OCI-LY7 (cell line): ENCODE measurements around the gene TMEM223. TPM values are rescaled to one million over a fixed set of nuclear protein-coding genes. Genes with fewer than 3 reads are reported as not detected.

Source experiments
- BruUV-seq: library from RNA; stranded (reverse); fragments of 400-500 nt; replicated peaks from 2 replicates; lab custom pipeline; 2021; lab: Mats Ljungman, UMichigan
- CTCF ChIA-PET: fragments of 300-600 bp; sonication (Branson Sonifier 250); formaldehyde crosslinking; loops from one replicate; lab custom pipeline; 2022; ENCODE audit warnings: antibody characterized with exemption; ENCODE audit not compliant: unreplicated experiment; lab: Charles Lee
- POLR2A ChIA-PET: fragments of 300-600 bp; sonication (Branson Sonifier 250); formaldehyde crosslinking; loops from one replicate; lab custom pipeline; 2022; ENCODE audit warnings: antibody characterized with exemption; lab: Charles Lee
- DNase-seq: peaks from one replicate; pipeline ENCODE4 v3.0.0-alpha.2; 2015; ENCODE audit warnings: low spot score
- H2AFZ ChIP-seq: fragments of 200-600 bp; sonication (generic), shearing (Covaris generic); 2 replicates; pipeline ENCODE4 v1.6.1; 2014; ENCODE audit warnings: mild to moderate bottlenecking, antibody characterized with exemption, low read length, moderate library complexity
- H3K27ac ChIP-seq: fragments of 200-600 bp; sonication (generic); 2 replicates; pipeline ENCODE4 v1.5.1; 2014; ENCODE audit warnings: mixed run types, low read depth, mild to moderate bottlenecking, moderate library complexity, low read length, inconsistent platforms; ENCODE audit not compliant: poor library complexity, severe bottlenecking
- H3K36me3 ChIP-seq: fragments of 200-600 bp; sonication (generic); 2 replicates; pipeline ENCODE4 v1.6.1; 2014; ENCODE audit warnings: mild to moderate bottlenecking, antibody characterized with exemption, low read length, moderate library complexity, mixed read lengths; ENCODE audit not compliant: insufficient read depth
- H3K4me1 ChIP-seq: fragments of 200-600 bp; sonication (generic); 2 replicates; pipeline ENCODE4 v1.5.1; 2014; ENCODE audit warnings: mild to moderate bottlenecking, low read length; ENCODE audit not compliant: insufficient read depth, poor library complexity, severe bottlenecking
- H3K4me2 ChIP-seq: fragments of 200-600 bp; sonication (generic); 2 replicates; pipeline ENCODE4 v1.6.1; 2014; ENCODE audit warnings: mild to moderate bottlenecking, low read length
- H3K4me3 ChIP-seq: fragments of 200-600 bp; sonication (generic); 2 replicates; pipeline ENCODE4 v1.5.1; 2014; ENCODE audit warnings: mild to moderate bottlenecking, low read depth, low read length; ENCODE audit not compliant: poor library complexity, severe bottlenecking
- H3K79me2 ChIP-seq: fragments of 200-600 bp; sonication (generic); 2 replicates; pipeline ENCODE4 v1.6.1; 2016; ENCODE audit warnings: low read depth, mild to moderate bottlenecking, low read length, moderate library complexity, mixed read lengths; ENCODE audit not compliant: insufficient read depth
- H3K9me2 ChIP-seq: fragments of 200-600 bp; sonication (generic); 2 replicates; pipeline ENCODE4 v1.6.1; 2016; ENCODE audit warnings: mild to moderate bottlenecking, low read length, mixed read lengths; ENCODE audit not compliant: insufficient read depth
- H3K9me3 ChIP-seq: fragments of 200-600 bp; sonication (generic); 2 replicates; pipeline ENCODE4 v1.6.1; 2014; ENCODE audit warnings: mild to moderate bottlenecking, mixed run types, low read length, mixed read lengths
- H4K20me1 ChIP-seq: fragments of 200-600 bp; sonication (generic); 2 replicates; pipeline ENCODE4 v1.6.1; 2014; ENCODE audit warnings: mild to moderate bottlenecking, antibody characterized with exemption, low read length, moderate library complexity, mixed read lengths; ENCODE audit not compliant: insufficient read depth
- CTCF ChIP-seq: fragments of 200-600 bp; sonication (generic); conservative IDR thresholded peaks from 2 replicates; pipeline ENCODE4 v1.5.1; 2014; ENCODE audit warnings: mild to moderate bottlenecking, antibody characterized with exemption, low read length, moderate library complexity, mixed read lengths
- EZH2phosphoT487 ChIP-seq: fragments of 200-600 bp; sonication (generic); IDR thresholded peaks from 2 replicates; pipeline ENCODE4 v1.6.1; 2018; ENCODE audit warnings: low read depth, borderline replicate concordance, mild to moderate bottlenecking, mixed run types, antibody characterized with exemption, low read length, moderate library complexity, mixed read lengths
- intact Hi-C: fragments of 100-400 bp; cut with micrococcal nuclease; formaldehyde crosslinking; loops from one replicate; pipeline ENCODE4 v1.10.0; 2022; ENCODE audit not compliant: unreplicated experiment
- total RNA-seq, 2 experiments: library from RNA; depleted of rRNA in 1 of 2; stranded (reverse); fragments of >200 nt in 1 of 2; shearing (Covaris generic) in 1 of 2; gene quantifications; 2 replicates each; pipeline ENCODE4 v1.2.3, GENCODE V29; 2014 to 2022

TMEM223 gene
- total RNA-seq, 2 experiments from 2014 or later = 24.4 to 42.9 TPM

GRCh38 chr11:62839050-62839945, 47.5 kb upstream of the TMEM223 start, which contains the start of gene WDR74:
Gene WDR74 (minus strand): TSS chr11:62839590. CDS start chr11:62839570, 20 bp downstream.
- intact Hi-C loops = loop anchor here (1.0 to 10.0 kb wide), 3 partner anchors 34 to 244 kb away; partner anchors contain the start of genes NXF1 and TUT1
- Histone ChIP-seq H3K9me3 (no peaks in the 10 kb centered on the region), H3K36me3 (peaks cover 41% of the 10 kb centered on the region), H3K4me2 (peak within 1 kb of the TSS; percentile 97), H4K20me1 (no peaks in the 10 kb centered on the region; the same call in none of the 2 replicates), H3K79me2 (peaks cover 35% of the 10 kb centered on the region), H3K4me3 (peak within 1 kb of the TSS; percentile 94), H3K4me1 (peaks cover 29% of the 10 kb centered on the region), H3K9me2 (no peaks in the 10 kb centered on the region), H2AFZ (peak within 1 kb of the TSS; percentile 78), H3K27ac (peak within 1 kb of the TSS; percentile 90)
- TSS peak; percentile 42 for BruUV-seq
- CTCF ChIA-PET = no interaction called here
- TF ChIP-seq CTCF (no peak), EZH2phosphoT487 (no peak)
- peak; percentile 96 for DNase-seq
- POLR2A ChIA-PET = interaction anchor here (1.4 to 3.0 kb wide), 3 partner anchors 12 to 23 kb away, joined by 4 to 70 read pairs (median 15); no protein-coding TSS in a partner anchor

- CTCF ChIA-PET = no interaction called here
- H4K20me1 ChIP-seq = no peaks in the 10 kb centered on the region; the same call in none of the 2 replicates
- no peaks in the 10 kb centered on the region for H3K9me3 ChIP-seq
- TF ChIP-seq EZH2phosphoT487 (no peak), CTCF (no peak)
- no TSS peak for BruUV-seq
- POLR2A ChIA-PET = no interaction called here
- no peak overlapping the region for H3K27ac ChIP-seq
- H3K4me3 ChIP-seq = no peak overlapping the region
- peaks cover 26% of the 10 kb centered on the region for H3K4me1 ChIP-seq
- H3K36me3 ChIP-seq = peaks cover 56% of the 10 kb centered on the region
- DNase-seq = no peak
- intact Hi-C loops = loop anchor here (10.0 kb wide), 1 partner anchor 241 kb away; the partner anchor contains the start of gene TUT1
- H3K9me2 ChIP-seq = no peaks in the 10 kb centered on the region
- no peak overlapping the region for H3K4me2 ChIP-seq
- no peak overlapping the region for H2AFZ ChIP-seq
- peaks cover 45% of the 10 kb centered on the region for H3K79me2 ChIP-seq
Observed at GRCh38 chr11:62835336-62835735, 43.5 kb upstream of the TMEM223 start.
